Gastrocnemius medialis (tissue), 4 donors: ENCODE results near the gene ADCY1. TPM values are rescaled to one million over a fixed set of nuclear protein-coding genes. Genes with fewer than 3 reads are reported as not detected.

Experiments used
- ATAC-seq, 2 donors: fragments of 150-250 bp; one replicate each; pipeline ENCODE4 v1.9.1; 2016
- DNase-seq, 2 donors: peaks; one replicate each; pipeline ENCODE4 v3.0.0-alpha.2; 2019
- H3K27ac ChIP-seq, 4 donors: fragments of 200-600 bp; sonication (generic); 1 replicate in 1 of 4; 2 replicates in 3 of 4; pipeline ENCODE4 v1.5.1; 2016 to 2018; ENCODE audit warnings: mild to moderate bottlenecking in 2 of 4, moderate library complexity in 1 of 4
- H3K27me3 ChIP-seq, 3 donors: fragments of 200-600 bp; sonication (generic) in 2 of 3; 1 replicate in 1 of 3; 2 replicates in 2 of 3; pipeline versions ENCODE4 v1.5.1 to v1.6.0; 2016 to 2019; ENCODE audit warnings: mild to moderate bottlenecking in 1 of 3, moderate library complexity in 1 of 3
- H3K36me3 ChIP-seq, 2 donors: fragments of 200-600 bp; sonication (generic) in 1 of 2; one replicate each; pipeline ENCODE4 v1.5.1; 2017 to 2018
- H3K4me1 ChIP-seq, 2 donors: fragments of 200-600 bp; sonication (generic) in 1 of 2; one replicate each; pipeline ENCODE4 v1.5.1; 2016 to 2017; ENCODE audit warnings: mild to moderate bottlenecking in 2 of 2
- H3K4me3 ChIP-seq, 4 donors: fragments of 200-600 bp; sonication (generic) in 3 of 4; 1 replicate in 1 of 4; 2 replicates in 3 of 4; pipeline ENCODE4 v1.5.1; 2016 to 2019; ENCODE audit warnings: mild to moderate bottlenecking in 2 of 4
- H3K9me3 ChIP-seq, 3 donors: fragments of 200-600 bp; sonication (generic) in 2 of 3; 1 replicate in 1 of 3; 2 replicates in 2 of 3; pipeline ENCODE4 v1.5.1; 2016 to 2019
- POLR2A ChIP-seq, 2 donors: fragments of 450-650 bp; IDR thresholded peaks; one replicate each; pipeline ENCODE4 v1.6.1; 2017; ENCODE audit warnings: antibody characterized with exemption in 2 of 2, mild to moderate bottlenecking in 2 of 2, moderate library complexity in 2 of 2
- in situ Hi-C, 4 donors: fragments of 200-750 bp; cut with MboI; loops; one replicate each; pipeline versions ENCODE4 v1.15.0 to v1.8.0; 2017; ENCODE audit warnings: low sequenced_read_pairs in 4 of 4
- intact Hi-C: fragments of 100-400 bp; cut with DNase I; formaldehyde crosslinking; loops from one replicate; pipeline ENCODE4 v1.15.1; 2023; ENCODE audit warnings: low total_unique reads
- total RNA-seq, 4 donors: library from RNA; depleted of rRNA; stranded (reverse); fragments of >200 nt; gene quantifications; one replicate each; pipeline versions ENCODE4 v1.1.0 to v1.2.3, GENCODE V29; 2016
- TF ChIP-seq, protein P1 (sequence below), 5 experiments: fragments of 450-650 bp in 3 of 5; fragments of 200-600 bp in 2 of 5; sonication (generic) in 2 of 5; IDR thresholded peaks in 4 of 5; conservative IDR thresholded peaks in 1 of 5; 1 replicate in 4 of 5; 2 replicates in 1 of 5; pipeline ENCODE4 v1.5.1; 2016 to 2019; ENCODE audit warnings: antibody characterized with exemption in 5 of 5, mild to moderate bottlenecking in 3 of 5, moderate library complexity in 3 of 5

The ADCY1 gene
- total RNA-seq, 4 donors from 2014 or later: 0.42 to 3.5 (median 1.4) TPM

DNA sequence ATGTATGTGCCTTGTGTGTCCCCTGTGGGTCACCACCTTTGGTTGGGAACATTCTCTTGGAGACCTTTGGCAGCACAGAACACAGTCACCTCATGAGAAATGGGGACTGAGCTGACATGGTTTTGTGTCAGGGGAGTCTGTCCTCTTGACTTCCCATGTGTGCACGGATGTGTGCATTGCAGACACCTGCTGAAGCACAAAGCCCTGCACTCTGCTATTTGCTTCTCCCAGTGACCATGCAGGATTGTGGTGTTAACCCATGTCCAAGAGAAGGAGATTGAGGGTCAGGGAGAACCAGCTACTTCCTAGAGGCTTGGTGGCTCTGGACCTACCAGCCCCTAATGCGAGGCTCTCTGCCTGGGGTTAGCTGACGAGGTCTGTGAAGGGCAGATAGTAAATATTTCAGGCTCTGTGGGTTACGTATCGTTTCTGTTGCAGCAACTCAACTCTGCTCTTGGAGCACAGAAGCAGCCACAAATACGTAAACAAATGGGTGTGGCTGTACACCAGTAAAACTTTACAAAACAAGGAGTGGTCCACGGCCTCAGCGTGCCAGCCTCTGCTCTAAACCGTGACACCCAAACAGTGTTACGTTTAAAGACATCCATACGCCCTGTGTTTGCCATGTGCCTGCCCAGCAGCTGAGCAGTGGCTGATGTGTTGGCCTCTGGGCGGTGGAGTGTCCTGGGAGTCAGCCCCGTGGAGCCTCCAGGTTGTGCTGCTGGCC lies 51.7 kb downstream of the ADCY1 start:
- intact Hi-C loops: no loop called here
- Histone ChIP-seq H3K4me3 (no peak overlapping the region), H3K9me3 (no peaks in the 10 kb centered on the region), H3K36me3 (no peaks in the 10 kb centered on the region), H3K27me3 (no peaks in the 10 kb centered on the region), H3K4me1 (no peaks in the 10 kb centered on the region), H3K27ac (no peak overlapping the region)
- no peak for TF ChIP-seq POLR2A (IDR thresholded peaks at IDR 0.05)
- TF ChIP-seq, protein P1, sequence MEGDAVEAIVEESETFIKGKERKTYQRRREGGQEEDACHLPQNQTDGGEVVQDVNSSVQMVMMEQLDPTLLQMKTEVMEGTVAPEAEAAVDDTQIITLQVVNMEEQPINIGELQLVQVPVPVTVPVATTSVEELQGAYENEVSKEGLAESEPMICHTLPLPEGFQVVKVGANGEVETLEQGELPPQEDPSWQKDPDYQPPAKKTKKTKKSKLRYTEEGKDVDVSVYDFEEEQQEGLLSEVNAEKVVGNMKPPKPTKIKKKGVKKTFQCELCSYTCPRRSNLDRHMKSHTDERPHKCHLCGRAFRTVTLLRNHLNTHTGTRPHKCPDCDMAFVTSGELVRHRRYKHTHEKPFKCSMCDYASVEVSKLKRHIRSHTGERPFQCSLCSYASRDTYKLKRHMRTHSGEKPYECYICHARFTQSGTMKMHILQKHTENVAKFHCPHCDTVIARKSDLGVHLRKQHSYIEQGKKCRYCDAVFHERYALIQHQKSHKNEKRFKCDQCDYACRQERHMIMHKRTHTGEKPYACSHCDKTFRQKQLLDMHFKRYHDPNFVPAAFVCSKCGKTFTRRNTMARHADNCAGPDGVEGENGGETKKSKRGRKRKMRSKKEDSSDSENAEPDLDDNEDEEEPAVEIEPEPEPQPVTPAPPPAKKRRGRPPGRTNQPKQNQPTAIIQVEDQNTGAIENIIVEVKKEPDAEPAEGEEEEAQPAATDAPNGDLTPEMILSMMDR (IDR thresholded peaks at IDR 0.05 in 4 of 5, conservative IDR thresholded peaks at IDR 0.05 in 1 of 5): no peak
- ATAC-seq: no peak
- no peak for DNase-seq
- in situ Hi-C loops: no loop called here

DNA sequence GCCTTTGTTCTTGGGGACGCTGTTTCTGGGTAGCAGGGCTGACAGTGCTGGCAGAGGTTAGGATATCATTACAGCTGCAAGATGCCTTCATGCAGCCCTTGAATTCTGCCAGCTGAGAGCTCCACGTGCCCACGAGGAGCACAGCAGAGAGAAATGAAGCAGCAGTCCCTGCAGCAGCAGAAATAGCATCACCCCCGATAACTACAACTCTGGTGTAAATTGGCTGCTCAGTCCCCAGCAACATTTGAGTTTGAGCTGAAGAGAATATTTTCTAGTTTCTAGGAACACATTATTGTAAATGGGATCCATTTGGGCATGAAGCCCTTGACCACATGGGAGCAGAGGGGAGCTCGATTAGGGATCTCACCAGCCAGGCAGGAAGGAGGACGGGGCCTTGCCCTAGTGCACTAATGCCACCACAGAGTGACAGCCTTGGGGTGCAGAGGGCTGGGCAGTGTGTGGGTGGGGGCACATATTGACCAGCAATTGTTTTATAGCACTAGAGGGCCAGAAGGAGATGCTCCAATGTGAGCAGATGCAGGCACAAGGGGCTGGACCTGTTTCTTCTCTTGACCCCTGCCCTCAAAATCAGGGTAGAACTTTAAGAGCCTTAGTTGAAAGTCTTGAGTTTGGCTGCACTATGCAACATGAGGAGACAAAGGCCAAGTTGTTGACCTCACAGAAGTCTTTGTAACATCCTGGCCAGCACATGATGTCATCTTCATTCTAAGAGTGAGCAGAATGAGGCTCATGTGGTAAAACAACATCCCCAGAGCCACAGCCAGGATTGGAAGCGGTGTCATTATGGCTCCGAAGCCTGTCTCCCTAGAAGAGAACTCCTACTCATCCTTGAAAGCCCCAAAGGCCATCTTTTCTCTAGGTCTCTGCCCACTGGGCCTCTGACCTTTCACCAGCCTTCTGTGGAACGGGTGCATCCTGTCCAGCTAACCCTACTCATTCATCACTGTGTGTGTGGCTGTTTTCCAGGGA lies 52.6 kb downstream of the ADCY1 start:
- Histone ChIP-seq H3K9me3 (no peaks in the 10 kb centered on the region), H3K27ac (no peak overlapping the region), H3K36me3 (no peaks in the 10 kb centered on the region), H3K27me3 (no peaks in the 10 kb centered on the region), H3K4me3 (no peak overlapping the region), H3K4me1 (no peaks in the 10 kb centered on the region)
- ATAC-seq (no peak), DNase-seq (no peak)
- in situ Hi-C loops: no loop called here
- TF ChIP-seq, protein P1 (IDR thresholded peaks at IDR 0.05 in 4 of 5, conservative IDR thresholded peaks at IDR 0.05 in 1 of 5): no peak
- no peak for TF ChIP-seq POLR2A (IDR thresholded peaks at IDR 0.05)
- intact Hi-C loops: no loop called here

- TF ChIP-seq, protein P1 (IDR thresholded peaks at IDR 0.05 in 4 of 5, conservative IDR thresholded peaks at IDR 0.05 in 1 of 5): no peak
- TF ChIP-seq POLR2A (IDR thresholded peaks at IDR 0.05): no peak
- Histone ChIP-seq H3K27ac (no peak overlapping the region), H3K36me3 (no peaks in the 10 kb centered on the region), H3K4me1 (no peaks in the 10 kb centered on the region), H3K4me3 (no peak overlapping the region), H3K9me3 (no peaks in the 10 kb centered on the region), H3K27me3 (no peaks in the 10 kb centered on the region)
- DNase-seq (no peak), ATAC-seq (no peak)
- intact Hi-C loops (no loop called here), in situ Hi-C loops (no loop called here)
Measured at GRCh38 chr7:45627691-45628456, 53.7 kb downstream of the ADCY1 start.

GRCh38 chr7:45631569-45631968 lies 57.4 kb downstream of the ADCY1 start:
- Histone ChIP-seq H3K27me3 (no peaks in the 10 kb centered on the region), H3K27ac (no peak overlapping the region), H3K4me1 (no peaks in the 10 kb centered on the region), H3K36me3 (no peaks in the 10 kb centered on the region), H3K9me3 (no peaks in the 10 kb centered on the region), H3K4me3 (no peak overlapping the region)
- ATAC-seq (no peak), DNase-seq (no peak)
- TF ChIP-seq POLR2A (IDR thresholded peaks at IDR 0.05): no peak
- TF ChIP-seq, protein P1 (IDR thresholded peaks at IDR 0.05 in 4 of 5, conservative IDR thresholded peaks at IDR 0.05 in 1 of 5): no peak
- in situ Hi-C loops: no loop called here
- intact Hi-C loops: no loop called here
